Ovary (tissue), 9 donors: ENCODE measurements around the gene FYB2. TPM values are rescaled to one million over a fixed set of nuclear protein-coding genes. Genes with fewer than 3 reads are reported as not detected.

Source experiments
- DNase-seq, 5 donors: peaks; one replicate each; pipeline ENCODE4 v3.0.0-alpha.2; 2019 to 2020
- H3K27ac ChIP-seq, 2 donors: fragments of 200-600 bp; one replicate each; pipeline versions ENCODE4 v1.5.1 to v1.8.0; 2019 to 2022
- H3K27me3 ChIP-seq: fragments of 200-600 bp; one replicate; pipeline ENCODE4 v1.8.0; 2022
- H3K36me3 ChIP-seq: fragments of 200-600 bp; sonication (generic); one replicate; pipeline ENCODE4 v1.5.1; 2019
- H3K4me1 ChIP-seq: one replicate; pipeline ENCODE4 v1.8.1; 2013; ENCODE audit warnings: mild to moderate bottlenecking, moderate library complexity; ENCODE audit not compliant: insufficient read depth
- H3K4me3 ChIP-seq: fragments of 200-600 bp; sonication (generic); one replicate; pipeline ENCODE4 v1.5.1; 2017
- H3K9me3 ChIP-seq, 2 donors: fragments of 200-600 bp in 1 of 2; sonication (generic) in 1 of 2; one replicate each; pipeline versions ENCODE4 v1.5.1 to v1.8.1; 2013 to 2019; ENCODE audit warnings: mild to moderate bottlenecking in 1 of 2, moderate library complexity in 1 of 2
- CTCF ChIP-seq, 3 donors: fragments of 450-650 bp in 2 of 3; fragments of 200-600 bp in 1 of 3; IDR thresholded peaks; one replicate each; pipeline versions ENCODE4 v1.5.1 to v1.8.0; 2016 to 2022; ENCODE audit warnings: antibody characterized with exemption in 3 of 3, mild to moderate bottlenecking in 1 of 3
- EP300 ChIP-seq: sonication (generic); formaldehyde crosslinking; IDR thresholded peaks from one replicate; pipeline ENCODE4 v1.6.1; 2017; ENCODE audit warnings: antibody characterized with exemption
- POLR2A ChIP-seq: fragments of 450-650 bp; IDR thresholded peaks from one replicate; pipeline ENCODE4 v1.6.1; 2017; ENCODE audit warnings: antibody characterized with exemption, mild to moderate bottlenecking, moderate library complexity
- WGBS, 3 donors: extraction: QIAGEN DNeasy Blood & Tissue Kit in 1 of 3; methylation state at CpG; one replicate each; pipeline versions ENCODE4 v1.1.5 to v1.1.7; 2013 to 2017; 5-methylcytosine and 5-hydroxymethylcytosine counted together
- intact Hi-C, 4 donors: fragments of 100-400 bp; cut with DNase I; formaldehyde crosslinking; loops; one replicate each; pipeline versions ENCODE4 v1.11.0 to v1.15.1; 2022 to 2023
- polyA plus RNA-seq, 2 donors: library from polyadenylated mRNA; stranded (reverse); fragments of 200-250 nt in 1 of 2; fragments of 350-450 nt in 1 of 2; fragmentation: Illumina TruSeq in 1 of 2; extraction: RNeasy Lipid Tissue Mini Kit (QIAGEN cat#74804) in 1 of 2; gene quantifications; one replicate each; pipeline ENCODE4 v1.2.3, GENCODE V29; 2013 to 2014
- total RNA-seq, 7 donors: library from RNA; depleted of rRNA in 2 of 7; stranded (reverse); fragments of >200 nt in 2 of 7; fragmentation: NEBNext Ultra II Directional in 3 of 7; extraction: Animal tissue kit (Norgen Biotek cat#: 25700) in 3 of 7; gene quantifications; one replicate each; pipeline versions ENCODE4 v1.1.0 to v1.2.4, GENCODE V29; 2016 to 2023
- donor health status: DM: no; HTN: no; CAD: no; lungs with moderate emphysema.
- donor health status: DM: no; HTN: no; CAD: no.
- donor health status: Bipolar disorder and iron deficiency.
- donor health status: DM: yes; HTN: yes; CAD: no.
- donor health status: DM: no; HTN: no; CAD: no.
- donor health status: DM: yes; HTN: yes; CAD: no.

FYB2 gene
- total and polyA plus RNA-seq, 9 donors: 0.06 to 81.5 (median 2.0) TPM; not detected in 2

GRCh38 chr1:56671542-56671941, 147.7 kb downstream of the FYB2 start:
- Histone ChIP-seq H3K4me3 (no peak overlapping the region), H3K27me3 (no peaks in the 10 kb centered on the region), H3K9me3 (no peaks in the 10 kb centered on the region), H3K36me3 (no peaks in the 10 kb centered on the region), H3K27ac (no peak overlapping the region), H3K4me1 (no peaks in the 10 kb centered on the region)
- no peak for TF ChIP-seq POLR2A
- no peak for TF ChIP-seq EP300
- TF ChIP-seq CTCF (IDR thresholded peaks at IDR 0.05): no peak
- 69 to 76% (median 73%) methylated on average over 2 of the region's 2 CpGs for WGBS, 3 donors
- DNase-seq: no peak
- intact Hi-C loops: no loop called here

DNA sequence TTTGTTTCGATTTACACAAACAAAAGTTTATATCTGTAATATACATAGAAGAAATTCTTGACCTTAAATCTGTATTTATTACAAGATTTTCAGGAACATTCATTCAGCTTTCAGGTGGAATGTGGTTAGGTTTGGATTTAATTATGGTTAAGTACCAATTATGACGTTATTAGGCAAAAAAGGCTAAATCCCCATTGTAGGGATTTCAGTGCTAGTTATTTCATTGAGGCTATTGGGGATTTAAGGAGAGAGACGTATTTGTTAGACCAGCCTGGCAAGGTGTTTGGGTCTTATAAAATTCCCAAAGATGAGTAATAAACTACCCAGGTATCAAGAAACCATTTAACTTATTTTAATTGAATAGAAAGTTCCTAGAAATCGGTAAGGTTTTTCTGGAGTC, 148.1 kb downstream of the FYB2 start:
- 93 to 95% (median 94%) methylated on average over 4 of the region's 4 CpGs for WGBS, 3 donors
- DNase-seq: no peak
- Histone ChIP-seq H3K27me3 (no peaks in the 10 kb centered on the region), H3K4me1 (no peaks in the 10 kb centered on the region), H3K27ac (no peak overlapping the region), H3K36me3 (no peaks in the 10 kb centered on the region), H3K4me3 (no peak overlapping the region), H3K9me3 (no peaks in the 10 kb centered on the region)
- intact Hi-C loops: no loop called here
- no peak for TF ChIP-seq POLR2A
- TF ChIP-seq CTCF (IDR thresholded peaks at IDR 0.05): no peak
- TF ChIP-seq EP300: no peak

DNA sequence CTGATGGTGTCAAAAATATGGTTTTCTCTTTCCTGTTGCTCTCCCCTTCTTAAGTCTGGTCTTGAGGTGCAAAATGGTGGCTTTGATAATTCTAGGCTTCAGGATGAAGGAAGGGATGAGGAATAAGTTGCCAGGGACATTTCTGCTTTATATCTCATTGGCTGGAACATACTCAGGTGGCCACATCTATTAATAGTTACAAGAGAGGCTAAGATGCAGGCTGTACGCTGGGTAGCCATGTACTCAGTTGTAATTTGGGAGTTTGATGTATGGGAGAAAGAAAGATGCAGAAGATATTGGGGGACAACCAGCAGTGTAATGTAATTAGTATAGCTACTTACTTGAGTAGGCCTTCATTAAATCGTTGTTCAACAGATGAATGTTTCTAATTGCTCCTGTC, 148.9 kb downstream of the FYB2 start:
- WGBS, 3 donors: 50 to 100% (median 97%) methylated on average over 2 of the region's 2 CpGs
- DNase-seq: no peak
- Histone ChIP-seq H3K27ac (no peak overlapping the region), H3K4me3 (no peak overlapping the region), H3K27me3 (no peaks in the 10 kb centered on the region), H3K4me1 (no peaks in the 10 kb centered on the region), H3K9me3 (no peaks in the 10 kb centered on the region), H3K36me3 (no peaks in the 10 kb centered on the region)
- intact Hi-C loops: no loop called here
- TF ChIP-seq CTCF (IDR thresholded peaks at IDR 0.05): no peak
- TF ChIP-seq EP300: no peak
- no peak for TF ChIP-seq POLR2A

Other genes with a start within 250 kb of the FYB2 start
- 100 to 1,000 TPM in 4 of 7 donors, 10 to 100 TPM in 3; 51.4 to 183 (median 125) TPM for gene PLPP3, start 239.8 kb downstream of the FYB2 start, total RNA-seq
- 100 to 1,000 TPM; 121 to 188 TPM for gene PLPP3, start 239.8 kb downstream of the FYB2 start, polyA plus RNA-seq
- 1 to 10 TPM; 2.4 to 5.4 (median 3.8) TPM for gene PRKAA2, start 174.1 kb downstream of the FYB2 start, total RNA-seq
- gene PRKAA2, start 174.1 kb downstream of the FYB2 start, polyA plus RNA-seq: 1 to 10 TPM in 1 of 2 donors, under 1 TPM in 1; 0.81 to 2.9 TPM
- gene C8A, start 35.4 kb upstream of the FYB2 start, total RNA-seq: under 1 TPM in 1 of 7 donors, not detected in 6; 0.08 TPM
- not detected for gene C8A, start 35.4 kb upstream of the FYB2 start, polyA plus RNA-seq
- under 1 TPM in 1 of 7 donors, not detected in 6; 0.13 TPM for gene C8B, start 146.6 kb upstream of the FYB2 start, total RNA-seq
- gene C8B, start 146.6 kb upstream of the FYB2 start, polyA plus RNA-seq: not detected